Thyroid gland (tissue), 4 donors: ENCODE results near the gene LAMA3. TPM values are rescaled to one million over a fixed set of nuclear protein-coding genes. Genes with fewer than 3 reads are reported as not detected.

ENCODE experiments used
- DNase-seq, 2 donors: peaks; one replicate each; pipeline ENCODE4 v3.0.0-alpha.2; 2019
- H3K27ac ChIP-seq, 3 donors: fragments of 200-600 bp; sonication (generic); 1 replicate in 2 of 3; 2 replicates in 1 of 3; pipeline ENCODE4 v1.5.1; 2016 to 2019; ENCODE audit warnings: mild to moderate bottlenecking in 1 of 3, moderate library complexity in 1 of 3
- H3K27me3 ChIP-seq: fragments of 200-600 bp; sonication (generic); one replicate; pipeline ENCODE4 v1.5.1; 2019
- H3K36me3 ChIP-seq, 2 donors: fragments of 200-600 bp; sonication (generic); one replicate each; pipeline ENCODE4 v1.5.1; 2016 to 2019
- H3K4me1 ChIP-seq, 2 donors: fragments of 200-600 bp; sonication (generic); one replicate each; pipeline ENCODE4 v1.5.1; 2017 to 2019
- H3K4me3 ChIP-seq, 3 donors: fragments of 200-600 bp; sonication (generic); replicated peaks in 1 of 3; 1 replicate in 2 of 3; 2 replicates in 1 of 3; pipeline ENCODE4 v1.5.1; 2016; ENCODE audit warnings: mild to moderate bottlenecking in 1 of 3
- H3K9me3 ChIP-seq: fragments of 200-600 bp; sonication (generic); one replicate; pipeline ENCODE4 v1.5.1; 2017
- POLR2A ChIP-seq, 2 donors: fragments of 450-650 bp; IDR thresholded peaks; one replicate each; pipeline ENCODE4 v1.6.1; 2017; ENCODE audit warnings: antibody characterized with exemption in 2 of 2, mild to moderate bottlenecking in 2 of 2, moderate library complexity in 1 of 2
- WGBS, 2 donors: methylation state at CpG; one replicate each; pipeline ENCODE4 v1.1.5; 2017; 5-methylcytosine and 5-hydroxymethylcytosine counted together
- intact Hi-C: fragments of 100-400 bp; cut with DNase I; formaldehyde crosslinking; loops from one replicate; pipeline ENCODE4 v1.15.1; 2023
- total RNA-seq, 4 donors: library from RNA; depleted of rRNA; stranded (reverse); fragments of >200 nt; gene quantifications; one replicate each; pipeline ENCODE4 v1.2.3, GENCODE V29; 2016
- TF ChIP-seq, protein P1 (sequence below), 6 experiments: fragments of 200-600 bp in 3 of 6; fragments of 450-650 bp in 3 of 6; sonication (generic) in 3 of 6; IDR thresholded peaks; one replicate each; pipeline ENCODE4 v1.5.1; 2016 to 2019; ENCODE audit warnings: antibody characterized with exemption in 6 of 6, mild to moderate bottlenecking in 2 of 6, inconsistent platforms in 1 of 6, moderate library complexity in 1 of 6

LAMA3 gene
- total RNA-seq, 4 donors from 2014 or later, result 7.5 to 12.1 (median 8.9) TPM

DNA sequence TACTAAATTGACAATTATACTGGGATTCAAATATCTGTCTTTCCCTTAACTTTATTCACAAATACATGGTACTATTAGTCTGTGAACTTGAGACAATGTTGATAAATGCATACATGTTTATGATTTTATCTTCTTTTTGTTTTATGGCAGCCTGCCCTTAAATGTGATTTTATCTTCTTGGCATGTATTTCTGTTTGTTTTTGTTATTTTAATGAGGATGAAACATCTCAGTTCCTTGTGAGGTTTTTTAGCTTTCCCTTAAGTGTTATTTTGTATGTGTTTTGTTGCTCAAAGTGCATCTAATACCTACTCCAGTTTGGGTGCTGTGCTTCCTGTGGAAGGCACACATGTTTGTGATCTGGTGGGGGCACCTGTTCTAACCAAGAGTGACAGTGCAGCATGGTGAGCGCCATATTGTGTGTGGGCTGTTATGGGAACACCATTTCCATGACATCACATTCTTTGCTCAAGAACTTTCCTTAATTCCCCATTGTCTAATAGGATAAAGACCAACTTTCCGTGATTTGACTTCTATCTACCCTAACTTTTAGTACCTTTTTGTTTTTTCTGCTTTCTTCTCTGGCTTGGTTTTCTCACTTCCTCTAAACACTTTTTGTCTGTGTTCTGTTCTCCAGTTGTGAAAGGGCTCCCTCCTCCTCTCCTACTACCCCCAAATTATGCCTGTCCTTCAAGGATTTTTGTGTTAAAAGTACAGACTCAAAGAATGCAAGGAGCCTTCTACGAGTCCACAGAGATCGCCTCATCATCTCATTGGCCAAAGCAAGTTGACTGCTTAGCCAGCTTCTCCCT is 163.2 kb downstream of the LAMA3 start:
- Histone ChIP-seq H3K36me3 (no peaks in the 10 kb centered on the region), H3K27ac (no peak overlapping the region), H3K4me1 (no peaks in the 10 kb centered on the region), H3K4me3 (no peak overlapping the region), H3K27me3 (no peaks in the 10 kb centered on the region), H3K9me3 (no peaks in the 10 kb centered on the region)
- intact Hi-C loops, result no loop called here
- 95 to 96% methylated on average over 4 of the region's 4 CpGs for WGBS, 2 donors
- no peak for DNase-seq
- TF ChIP-seq, protein P1, sequence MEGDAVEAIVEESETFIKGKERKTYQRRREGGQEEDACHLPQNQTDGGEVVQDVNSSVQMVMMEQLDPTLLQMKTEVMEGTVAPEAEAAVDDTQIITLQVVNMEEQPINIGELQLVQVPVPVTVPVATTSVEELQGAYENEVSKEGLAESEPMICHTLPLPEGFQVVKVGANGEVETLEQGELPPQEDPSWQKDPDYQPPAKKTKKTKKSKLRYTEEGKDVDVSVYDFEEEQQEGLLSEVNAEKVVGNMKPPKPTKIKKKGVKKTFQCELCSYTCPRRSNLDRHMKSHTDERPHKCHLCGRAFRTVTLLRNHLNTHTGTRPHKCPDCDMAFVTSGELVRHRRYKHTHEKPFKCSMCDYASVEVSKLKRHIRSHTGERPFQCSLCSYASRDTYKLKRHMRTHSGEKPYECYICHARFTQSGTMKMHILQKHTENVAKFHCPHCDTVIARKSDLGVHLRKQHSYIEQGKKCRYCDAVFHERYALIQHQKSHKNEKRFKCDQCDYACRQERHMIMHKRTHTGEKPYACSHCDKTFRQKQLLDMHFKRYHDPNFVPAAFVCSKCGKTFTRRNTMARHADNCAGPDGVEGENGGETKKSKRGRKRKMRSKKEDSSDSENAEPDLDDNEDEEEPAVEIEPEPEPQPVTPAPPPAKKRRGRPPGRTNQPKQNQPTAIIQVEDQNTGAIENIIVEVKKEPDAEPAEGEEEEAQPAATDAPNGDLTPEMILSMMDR (IDR thresholded peaks at IDR 0.05), result no peak
- no peak for TF ChIP-seq POLR2A (IDR thresholded peaks at IDR 0.05)

- intact Hi-C loops, result no loop called here
- Histone ChIP-seq H3K27ac (no peak overlapping the region), H3K4me3 (no peak overlapping the region), H3K27me3 (no peaks in the 10 kb centered on the region), H3K36me3 (no peaks in the 10 kb centered on the region), H3K9me3 (no peaks in the 10 kb centered on the region), H3K4me1 (no peaks in the 10 kb centered on the region)
- WGBS, 2 donors, result 86 to 91% methylated on average over 8 of the region's 8 CpGs
- no peak for TF ChIP-seq POLR2A (IDR thresholded peaks at IDR 0.05)
- TF ChIP-seq, protein P1 (IDR thresholded peaks at IDR 0.05), result no peak
- no peak for DNase-seq
These were observed 164.4 kb downstream of the LAMA3 start for GRCh38 chr18:23853448-23854195.

DNA sequence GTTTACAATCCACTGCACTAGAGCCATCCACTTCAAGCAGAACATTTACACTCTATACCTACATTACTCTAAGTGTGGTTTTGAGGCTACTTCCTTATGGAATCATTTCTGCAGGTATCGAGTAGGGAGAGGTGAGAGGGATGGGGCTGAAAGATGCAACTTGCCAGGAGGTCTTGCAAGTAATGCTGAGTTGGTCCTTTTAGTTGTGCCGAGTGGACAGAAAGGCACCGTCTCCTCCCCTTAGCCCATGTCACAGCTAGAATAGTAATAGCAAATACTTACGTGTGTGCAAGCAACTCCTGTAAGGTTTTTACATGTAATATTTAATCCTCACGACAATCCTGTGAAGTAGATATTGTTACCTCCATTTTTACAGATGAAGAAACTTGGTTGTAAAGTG is 166.5 kb downstream of the LAMA3 start:
- intact Hi-C loops, result no loop called here
- TF ChIP-seq POLR2A (IDR thresholded peaks at IDR 0.05), result no peak
- TF ChIP-seq, protein P1 (IDR thresholded peaks at IDR 0.05), result no peak
- no peaks in the 10 kb centered on the region for H3K27me3 ChIP-seq
- H3K4me1 ChIP-seq, result no peaks in the 10 kb centered on the region
- WGBS, 2 donors, result 88 to 89% methylated on average over 5 of the region's 5 CpGs
- no peak overlapping the region for H3K27ac ChIP-seq
- no peak overlapping the region for H3K4me3 ChIP-seq
- DNase-seq, result no peak
- no peaks in the 10 kb centered on the region for H3K36me3 ChIP-seq
- H3K9me3 ChIP-seq, result no peaks in the 10 kb centered on the region

DNA sequence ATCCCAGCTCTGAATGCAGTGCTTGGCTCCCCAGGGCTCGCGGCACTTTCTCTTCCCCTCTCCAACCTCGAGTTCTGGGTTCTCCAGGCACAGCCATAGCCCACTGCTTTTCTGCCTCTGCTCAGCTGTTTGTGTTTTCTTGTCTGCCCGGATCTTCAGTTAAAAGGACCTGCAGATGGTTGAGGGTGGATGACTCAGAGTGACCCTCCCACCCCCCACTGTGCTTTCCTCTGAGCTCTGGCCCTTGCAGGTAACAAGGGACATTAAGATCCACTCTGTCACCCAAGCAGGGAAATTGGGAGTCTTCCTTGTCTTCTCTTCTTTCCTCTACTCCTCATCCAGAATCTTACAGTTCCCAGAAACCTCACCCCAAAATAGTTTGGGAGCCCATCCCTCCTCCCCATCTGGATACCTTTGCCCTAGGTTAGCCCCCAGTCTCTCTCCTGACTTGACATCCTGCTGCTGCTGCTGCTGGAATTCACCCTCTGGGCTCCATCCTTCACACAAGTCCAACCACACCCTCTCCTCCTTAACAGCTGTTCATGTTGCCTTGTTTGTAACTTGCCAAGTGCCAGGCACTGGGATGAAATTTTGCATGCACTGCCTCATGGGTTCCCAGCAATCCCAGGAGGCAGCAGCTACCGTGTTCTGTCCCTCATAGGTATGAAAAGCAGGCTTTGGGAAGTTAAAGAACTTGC is 167.4 kb downstream of the LAMA3 start:
- intact Hi-C loops, result no loop called here
- Histone ChIP-seq H3K4me3 (no peak overlapping the region), H3K4me1 (no peaks in the 10 kb centered on the region), H3K36me3 (no peaks in the 10 kb centered on the region), H3K27me3 (no peaks in the 10 kb centered on the region), H3K9me3 (no peaks in the 10 kb centered on the region), H3K27ac (no peak overlapping the region)
- DNase-seq, result no peak
- TF ChIP-seq, protein P1 (IDR thresholded peaks at IDR 0.05), result no peak
- TF ChIP-seq POLR2A (IDR thresholded peaks at IDR 0.05), result no peak
- WGBS, 2 donors, result 75 to 79% methylated on average over 5 of the region's 5 CpGs
